GM12864 (cell line): ENCODE measurements around the gene TBC1D9.
"Not testable (repeated sequence)": the region's sequence is repeated elsewhere in the genome, so short reads cannot be mapped to it uniquely, and the experiment has no call there.

Experiments used
- DNase-seq: peaks from one replicate; pipeline ENCODE4 v3.0.0-alpha.2; 2011; ENCODE audit warnings: low read depth
- H3K4me3 ChIP-seq: 2 replicates; pipeline ENCODE4 v1.5.1; 2011; ENCODE audit warnings: mild to moderate bottlenecking, low read depth, low read length, control low read depth
- TF ChIP-seq, protein P1 (sequence below): IDR thresholded peaks from 2 replicates; pipeline ENCODE4 v1.5.1; 2011; ENCODE audit warnings: low read depth, mild to moderate bottlenecking, moderate library complexity, low read length, control low read depth, inconsistent platforms; ENCODE audit errors: missing control alignments

The TBC1D9 gene

DNA sequence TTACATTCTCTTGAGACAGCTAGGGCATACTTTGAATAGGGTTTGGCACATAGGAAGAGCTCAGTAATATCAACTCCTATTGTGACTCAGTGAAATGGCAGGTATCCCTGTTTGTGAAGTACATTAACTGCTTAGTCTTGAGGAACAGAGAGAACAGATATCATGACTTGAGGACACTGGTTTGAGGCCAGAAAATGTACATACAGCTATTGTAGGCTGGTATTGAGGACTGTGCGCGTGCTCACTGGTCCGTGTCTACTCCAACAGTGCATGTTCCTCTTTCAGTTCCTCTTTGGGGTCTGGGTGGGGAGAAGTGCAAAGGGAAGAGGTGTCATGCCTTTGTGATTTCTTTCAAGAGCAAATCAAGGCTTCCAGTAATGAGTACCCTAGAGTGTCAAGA is 34.6 kb upstream of the TBC1D9 start:
- no peak overlapping the region for H3K4me3 ChIP-seq
- peak; percentile 90 for DNase-seq
- TF ChIP-seq, protein P1, sequence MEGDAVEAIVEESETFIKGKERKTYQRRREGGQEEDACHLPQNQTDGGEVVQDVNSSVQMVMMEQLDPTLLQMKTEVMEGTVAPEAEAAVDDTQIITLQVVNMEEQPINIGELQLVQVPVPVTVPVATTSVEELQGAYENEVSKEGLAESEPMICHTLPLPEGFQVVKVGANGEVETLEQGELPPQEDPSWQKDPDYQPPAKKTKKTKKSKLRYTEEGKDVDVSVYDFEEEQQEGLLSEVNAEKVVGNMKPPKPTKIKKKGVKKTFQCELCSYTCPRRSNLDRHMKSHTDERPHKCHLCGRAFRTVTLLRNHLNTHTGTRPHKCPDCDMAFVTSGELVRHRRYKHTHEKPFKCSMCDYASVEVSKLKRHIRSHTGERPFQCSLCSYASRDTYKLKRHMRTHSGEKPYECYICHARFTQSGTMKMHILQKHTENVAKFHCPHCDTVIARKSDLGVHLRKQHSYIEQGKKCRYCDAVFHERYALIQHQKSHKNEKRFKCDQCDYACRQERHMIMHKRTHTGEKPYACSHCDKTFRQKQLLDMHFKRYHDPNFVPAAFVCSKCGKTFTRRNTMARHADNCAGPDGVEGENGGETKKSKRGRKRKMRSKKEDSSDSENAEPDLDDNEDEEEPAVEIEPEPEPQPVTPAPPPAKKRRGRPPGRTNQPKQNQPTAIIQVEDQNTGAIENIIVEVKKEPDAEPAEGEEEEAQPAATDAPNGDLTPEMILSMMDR, result no peak

DNA sequence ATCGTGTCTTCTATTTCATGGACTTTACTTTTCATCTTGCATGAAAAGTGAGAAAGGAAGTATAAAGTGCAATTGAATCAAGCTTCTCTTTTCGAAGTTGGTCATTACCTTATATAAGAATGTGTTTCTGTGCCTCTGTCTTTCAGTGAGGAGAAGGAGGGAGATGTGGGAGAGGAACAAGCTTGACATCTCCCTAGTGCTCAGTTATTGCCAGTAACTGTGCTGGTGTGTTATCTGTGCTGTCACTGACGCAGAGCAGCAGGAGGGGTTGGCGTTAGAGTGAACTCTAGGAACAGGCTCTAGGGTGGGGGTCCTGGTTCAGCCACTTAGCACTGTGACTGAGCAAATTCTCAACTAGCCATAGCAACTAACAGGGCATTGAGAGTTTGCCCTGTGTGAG is 34.0 kb upstream of the TBC1D9 start:
- no peak for DNase-seq
- TF ChIP-seq, protein P1, result no peak
- H3K4me3 ChIP-seq, result no peak overlapping the region; the same call in 1 of the 2 replicates

DNA sequence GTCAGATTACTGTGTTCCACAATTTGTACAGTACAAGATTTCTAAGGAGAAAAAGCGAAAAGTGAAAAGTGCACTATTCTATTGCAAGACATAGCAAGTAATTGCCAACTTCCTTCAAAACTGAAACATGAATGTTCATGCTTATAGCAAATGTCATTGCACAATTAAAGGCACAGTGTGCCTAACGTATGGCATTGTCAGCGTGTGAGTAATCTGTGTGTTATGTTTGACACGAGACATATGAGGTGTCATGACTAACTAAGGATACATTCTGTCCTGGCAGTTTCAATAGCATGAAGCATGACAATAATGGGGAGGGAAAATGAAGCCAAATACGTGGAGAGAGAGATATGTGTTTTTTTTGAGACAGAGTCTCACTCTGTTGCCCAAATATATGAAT is 33.6 kb upstream of the TBC1D9 start:
- DNase-seq, result no peak

DNA sequence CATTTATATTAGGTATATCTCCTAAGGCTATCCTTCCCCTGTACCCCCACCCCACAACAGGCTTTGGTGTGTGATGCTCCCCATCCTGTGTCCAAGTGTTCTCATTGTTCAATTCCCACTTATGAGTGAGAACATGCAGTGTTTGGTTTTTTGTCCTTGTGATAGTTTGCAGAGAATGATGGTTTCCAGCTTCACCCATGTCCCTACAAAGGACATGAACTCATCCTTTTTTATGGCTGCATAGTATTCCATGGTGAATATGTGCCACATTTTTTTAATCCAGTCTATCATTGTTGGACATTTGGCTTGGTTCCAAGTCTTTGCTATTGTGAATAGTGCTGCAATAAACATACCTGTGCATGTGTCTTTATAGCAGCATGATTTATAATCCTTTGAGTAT is 26.6 kb upstream of the TBC1D9 start:
- DNase-seq, result not testable (repeated sequence)

More for the DNA sequence above, 33.6 kb upstream of the TBC1D9 start:
- H3K4me3 ChIP-seq, result no peak overlapping the region
- TF ChIP-seq, protein P1, result no peak

DNA sequence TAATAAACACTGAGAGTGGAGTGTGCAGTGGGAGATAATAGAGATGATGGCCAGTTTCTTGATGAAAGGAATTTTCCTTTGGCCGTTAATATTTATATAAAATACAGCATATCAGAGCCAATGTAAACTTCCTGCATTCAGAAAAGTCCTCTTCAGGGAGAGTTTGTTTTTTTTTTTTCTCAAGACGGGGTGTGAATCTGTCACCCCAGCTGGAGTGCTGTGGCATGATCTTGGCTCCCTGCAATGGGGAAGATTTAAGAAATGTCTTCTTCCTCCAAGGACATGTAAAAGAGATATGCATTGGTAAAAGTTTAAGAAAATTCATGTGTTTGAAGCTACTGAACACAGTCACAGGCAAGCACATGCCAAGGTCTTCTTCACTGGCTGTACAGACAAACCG is 25.4 kb upstream of the TBC1D9 start:
- TF ChIP-seq, protein P1, result no peak
- no peak overlapping the region for H3K4me3 ChIP-seq
- no peak for DNase-seq

More for the DNA sequence above, 26.6 kb upstream of the TBC1D9 start:
- H3K4me3 ChIP-seq, result not testable (repeated sequence)

DNA sequence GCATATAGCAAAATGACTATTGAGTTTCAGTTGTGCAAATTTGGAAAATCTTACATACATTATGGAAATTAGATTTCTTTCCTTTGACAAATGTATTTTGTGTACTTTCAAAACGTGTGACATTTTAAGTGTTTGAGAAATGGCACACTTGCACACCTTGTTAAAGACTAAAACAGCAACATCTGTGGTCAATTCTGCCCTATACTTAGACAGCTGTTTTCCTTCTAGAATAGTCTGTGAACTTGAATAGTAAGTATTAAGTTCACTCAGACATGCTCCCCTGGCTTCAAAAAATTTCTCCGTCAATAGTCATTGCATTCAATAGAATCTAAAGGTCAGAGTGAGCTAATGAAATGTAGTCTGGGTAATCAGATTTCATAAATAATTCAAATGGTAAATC is 21.7 kb upstream of the TBC1D9 start:
- no peak for DNase-seq

DNA sequence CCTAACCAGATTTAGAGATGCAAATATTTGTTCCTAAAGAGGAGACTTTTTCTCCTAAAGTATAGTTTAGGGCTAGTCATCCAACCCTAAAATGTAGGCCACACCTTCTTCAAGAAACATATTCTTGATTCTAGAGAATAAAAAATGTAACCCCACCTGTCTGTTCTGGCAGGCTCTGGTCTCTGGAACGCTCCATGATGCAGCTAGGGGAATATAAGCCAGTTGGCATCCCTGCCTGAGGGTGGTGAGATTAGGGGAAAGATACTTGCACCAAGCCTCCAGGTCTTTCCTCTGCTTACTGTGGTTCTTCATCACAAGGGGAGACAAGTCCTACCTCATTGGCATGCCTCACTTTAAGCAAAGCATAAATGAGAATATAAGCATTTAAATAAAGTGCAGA is 21.2 kb upstream of the TBC1D9 start:
- TF ChIP-seq, protein P1, result no peak
- no peak overlapping the region for H3K4me3 ChIP-seq
- no peak for DNase-seq

More for the DNA sequence above, 21.7 kb upstream of the TBC1D9 start:
- no peak overlapping the region for H3K4me3 ChIP-seq
- TF ChIP-seq, protein P1, result no peak
